ENCODE measurements around the gene WWP2.
"Not testable (repeated sequence)": the region's sequence is repeated elsewhere in the genome, so short reads cannot be mapped to it uniquely, and the experiment has no call there.

The WWP2 gene

DNA sequence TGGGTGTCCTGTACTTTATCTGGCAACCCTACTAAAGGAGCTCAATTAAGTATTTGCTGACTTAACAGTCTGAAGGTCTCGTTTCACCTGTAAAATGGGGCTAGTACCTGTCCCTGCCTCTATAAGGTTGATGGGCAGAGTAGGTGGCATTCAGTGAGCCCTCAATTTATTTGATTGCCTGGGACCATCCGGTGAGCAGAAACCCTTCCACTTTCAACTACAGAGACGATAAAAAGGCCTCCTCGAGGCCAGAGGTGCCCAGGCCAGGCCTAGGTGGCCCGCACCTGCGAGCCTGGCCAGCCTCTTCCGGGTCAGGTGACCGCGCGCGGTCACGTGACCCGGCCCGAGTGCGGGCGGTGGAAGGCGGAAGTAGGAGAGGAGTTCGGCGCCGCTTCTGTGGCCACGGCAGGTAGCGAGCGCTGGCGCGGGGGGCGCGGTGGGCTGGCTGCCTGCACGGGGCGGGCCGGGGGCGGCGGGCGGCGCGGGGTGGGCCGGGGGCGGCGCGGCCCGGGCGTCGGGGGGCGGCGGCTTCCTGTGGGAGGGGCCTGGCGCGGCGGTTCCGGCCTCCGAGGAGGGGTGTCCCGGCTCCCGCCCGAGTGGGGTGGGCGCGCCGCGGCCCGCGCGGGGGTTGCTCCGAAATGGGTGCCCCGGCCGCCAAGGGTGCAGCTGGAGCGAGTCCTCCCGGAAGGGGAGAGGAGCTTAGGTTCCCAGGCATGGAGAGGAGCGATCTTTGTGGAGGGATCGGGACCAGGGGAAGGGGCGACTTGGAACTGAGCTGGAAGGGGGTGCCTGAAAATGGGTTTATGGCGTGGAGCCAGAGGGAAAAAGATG lies at the start of gene WWP2:
Gene WWP2 (plus strand): TSS at position 350 of the 831 bp plus-strand sequence. CDS start 24,679 bp downstream, outside the sequence.
- DNase-seq (ENCODE audit: low spot score): peak; percentile 86

DNA sequence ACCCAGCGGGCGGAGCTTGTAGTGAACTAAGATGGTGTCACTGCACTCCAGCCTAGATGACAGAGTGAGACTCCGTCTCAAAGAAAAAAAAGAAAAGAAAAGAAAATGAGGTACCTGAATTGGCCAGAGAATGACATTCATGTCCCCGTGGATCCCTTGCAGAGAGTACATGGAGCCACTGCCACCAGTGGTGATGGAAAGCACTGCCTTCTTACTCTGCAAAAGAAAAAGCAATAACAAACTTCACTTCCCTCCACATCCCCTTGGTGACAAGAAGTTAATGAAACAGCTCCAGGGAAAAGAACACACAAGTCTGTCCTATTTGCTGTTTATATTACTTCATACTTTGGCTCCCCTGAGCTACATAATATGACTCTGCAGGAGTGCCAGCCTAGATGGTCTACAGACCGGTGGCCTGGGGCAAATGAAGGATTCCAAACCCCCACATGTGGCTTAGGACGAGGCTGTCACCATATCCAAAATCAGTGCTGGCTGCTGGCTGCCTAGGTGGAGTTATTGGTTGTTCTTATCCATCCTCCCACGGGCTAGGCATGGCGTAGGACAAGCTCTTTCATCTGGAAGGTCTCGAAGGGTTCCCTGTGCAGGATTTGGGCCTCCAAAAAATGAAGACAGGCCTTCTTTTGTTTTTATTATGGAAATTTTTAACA lies 49.1 kb upstream of the WWP2 start:
- no peak for DNase-seq (ENCODE audit: low spot score)

DNA sequence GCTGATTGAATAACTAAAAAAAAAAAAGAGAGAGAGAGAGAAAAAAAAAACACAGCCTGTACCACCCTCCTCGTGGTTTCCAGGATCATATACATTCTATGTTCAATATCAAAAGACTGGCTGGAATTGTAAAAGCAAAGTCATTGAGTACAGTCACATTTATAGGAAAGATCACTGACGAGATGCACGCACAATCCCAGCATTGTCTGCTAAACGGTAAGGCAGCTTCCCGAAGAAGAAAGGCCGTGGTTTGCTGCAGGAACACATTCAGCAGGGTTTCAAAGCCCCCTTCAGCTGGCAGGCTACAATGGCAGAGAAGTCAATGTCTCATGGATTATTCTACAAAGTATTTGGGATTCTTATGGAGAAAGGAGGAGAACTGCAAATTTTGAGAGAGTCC lies 45.1 kb upstream of the WWP2 start:
- no peak for DNase-seq (ENCODE audit: low spot score)

DNA sequence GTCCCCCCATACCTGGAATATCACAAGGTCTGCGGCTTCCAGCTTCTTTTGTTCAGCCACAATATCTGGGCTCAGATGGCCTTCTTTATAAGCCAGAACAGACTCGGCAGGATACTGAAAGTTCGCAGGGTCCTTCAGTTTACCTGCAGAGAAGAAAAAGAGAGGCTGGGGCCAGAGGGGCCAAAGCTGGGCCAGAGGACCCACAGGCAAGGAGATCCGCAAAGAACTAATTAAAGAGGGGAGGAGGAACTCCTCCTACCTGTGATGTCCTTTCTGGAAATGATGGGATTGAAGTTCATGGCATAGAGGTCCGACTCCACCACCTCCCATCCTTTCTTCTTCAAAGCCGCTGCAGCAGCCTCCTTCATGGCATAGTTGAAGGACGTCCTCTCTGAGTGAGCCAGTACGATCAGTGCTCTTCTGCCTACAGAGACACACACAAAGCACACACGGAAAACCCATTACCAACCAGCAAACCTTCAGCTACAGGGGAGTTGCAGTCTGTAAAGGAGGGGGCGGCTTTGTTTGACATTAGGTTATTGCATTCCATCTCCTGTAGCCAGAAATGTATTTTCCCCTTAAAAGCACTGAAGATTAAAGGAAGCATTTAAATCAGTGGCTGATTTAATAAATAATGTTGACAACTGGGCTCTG lies 43.9 kb upstream of the WWP2 start:
- no peak for DNase-seq (ENCODE audit: low spot score)

DNA sequence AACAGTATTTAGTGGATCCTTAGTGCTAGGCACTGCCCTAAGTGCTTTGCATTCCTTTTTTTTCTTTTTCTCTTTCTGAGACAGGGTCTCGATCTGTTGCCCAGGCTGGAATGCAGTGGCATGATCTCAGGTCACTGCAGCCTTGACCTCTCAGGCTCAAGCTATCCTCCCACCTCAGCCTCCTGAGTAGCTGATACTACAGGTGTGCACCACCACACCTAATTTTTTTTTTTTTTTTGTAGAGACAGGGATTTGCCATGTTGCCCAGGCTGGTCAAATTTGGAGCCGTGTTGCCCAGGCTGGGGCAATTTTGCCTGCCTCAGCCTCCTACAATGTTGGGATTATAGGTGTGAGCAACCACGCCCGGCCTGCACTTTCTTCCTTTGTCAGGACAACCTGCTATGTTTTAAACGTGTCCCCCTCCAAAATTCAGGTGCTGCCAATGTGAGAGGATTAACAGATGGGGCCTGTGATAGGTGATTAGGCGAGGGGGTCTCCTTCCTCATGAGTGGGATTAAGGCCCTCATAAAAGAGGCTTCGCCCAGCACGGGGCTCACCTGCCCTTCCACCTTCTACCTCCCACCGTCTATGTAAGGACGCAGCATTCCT lies 41.2 kb upstream of the WWP2 start:
- DNase-seq (ENCODE audit: low spot score): no peak

DNA sequence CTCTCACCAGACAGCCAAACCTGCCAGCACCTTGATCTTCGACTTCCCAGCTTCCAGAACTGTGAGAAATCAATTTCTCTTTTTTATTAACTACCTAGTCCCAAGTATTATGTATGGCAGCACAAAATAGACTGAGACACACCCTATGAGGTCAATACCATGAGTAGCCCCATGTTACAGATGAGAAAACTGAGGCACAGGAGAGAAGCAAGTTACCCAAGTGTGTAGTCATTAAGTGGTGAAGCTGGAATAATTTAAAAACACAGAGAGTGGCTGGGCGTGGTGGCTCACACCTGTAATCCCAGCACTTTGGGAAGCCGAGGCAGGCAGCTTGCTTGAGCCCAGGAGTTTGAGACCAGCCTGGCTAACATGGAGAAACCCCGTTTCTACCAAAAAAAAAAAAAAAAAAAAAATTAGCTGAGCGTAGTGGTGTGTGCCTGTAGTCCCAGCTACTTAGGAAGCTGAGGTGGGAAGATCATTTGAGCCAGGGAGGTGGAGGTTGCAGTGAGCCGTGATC lies 40.6 kb upstream of the WWP2 start:
- no peak for DNase-seq (ENCODE audit: low spot score)

DNA sequence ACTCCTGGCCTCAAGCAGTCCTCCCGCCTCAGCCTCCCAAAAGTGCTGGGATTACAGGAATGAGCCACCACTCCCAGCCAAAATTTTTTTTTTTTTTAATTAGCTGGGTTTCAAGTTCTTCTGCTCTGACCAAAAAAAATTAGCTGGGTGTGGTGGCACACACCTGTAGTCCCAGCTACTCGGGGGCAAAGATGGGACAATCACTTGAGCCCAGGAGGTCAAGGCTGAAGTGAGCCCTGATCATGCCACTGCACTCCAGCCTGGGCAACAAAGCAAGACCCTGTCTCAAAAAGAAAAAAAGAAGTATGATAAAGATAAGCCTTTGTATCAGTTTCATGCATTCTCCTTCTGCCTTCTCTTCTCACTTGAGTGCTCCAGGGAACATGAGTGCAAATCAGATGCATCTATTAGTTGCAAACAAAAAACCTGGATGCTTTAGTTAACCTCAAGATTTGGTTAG lies 37.7 kb upstream of the WWP2 start:
- DNase-seq (ENCODE audit: low spot score): no peak

DNA sequence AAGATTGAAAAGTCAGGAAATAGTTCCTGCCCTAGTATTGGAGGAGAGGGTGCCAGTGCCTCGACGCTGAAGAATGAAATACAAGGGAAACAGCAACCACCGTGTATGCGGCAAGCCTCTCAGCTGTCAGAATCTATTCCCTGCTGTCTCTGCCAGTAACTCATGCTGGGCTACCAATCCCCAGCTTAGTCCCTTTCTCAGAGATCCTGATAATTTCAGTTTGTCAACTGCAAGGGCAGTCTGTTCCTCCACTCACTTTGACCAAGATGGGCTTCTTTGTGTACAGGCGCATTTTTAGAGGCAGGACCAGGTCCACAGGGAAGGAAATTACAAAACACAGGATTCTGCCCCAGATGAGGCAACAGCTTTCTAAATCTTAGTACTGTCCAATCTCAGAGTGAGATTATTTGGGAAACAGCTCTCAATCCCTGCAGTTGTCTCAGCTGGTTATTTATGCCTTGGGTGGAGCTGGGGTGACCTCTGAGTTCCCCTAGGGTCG lies 37.1 kb upstream of the WWP2 start:
- no peak for DNase-seq (ENCODE audit: low spot score)

DNA sequence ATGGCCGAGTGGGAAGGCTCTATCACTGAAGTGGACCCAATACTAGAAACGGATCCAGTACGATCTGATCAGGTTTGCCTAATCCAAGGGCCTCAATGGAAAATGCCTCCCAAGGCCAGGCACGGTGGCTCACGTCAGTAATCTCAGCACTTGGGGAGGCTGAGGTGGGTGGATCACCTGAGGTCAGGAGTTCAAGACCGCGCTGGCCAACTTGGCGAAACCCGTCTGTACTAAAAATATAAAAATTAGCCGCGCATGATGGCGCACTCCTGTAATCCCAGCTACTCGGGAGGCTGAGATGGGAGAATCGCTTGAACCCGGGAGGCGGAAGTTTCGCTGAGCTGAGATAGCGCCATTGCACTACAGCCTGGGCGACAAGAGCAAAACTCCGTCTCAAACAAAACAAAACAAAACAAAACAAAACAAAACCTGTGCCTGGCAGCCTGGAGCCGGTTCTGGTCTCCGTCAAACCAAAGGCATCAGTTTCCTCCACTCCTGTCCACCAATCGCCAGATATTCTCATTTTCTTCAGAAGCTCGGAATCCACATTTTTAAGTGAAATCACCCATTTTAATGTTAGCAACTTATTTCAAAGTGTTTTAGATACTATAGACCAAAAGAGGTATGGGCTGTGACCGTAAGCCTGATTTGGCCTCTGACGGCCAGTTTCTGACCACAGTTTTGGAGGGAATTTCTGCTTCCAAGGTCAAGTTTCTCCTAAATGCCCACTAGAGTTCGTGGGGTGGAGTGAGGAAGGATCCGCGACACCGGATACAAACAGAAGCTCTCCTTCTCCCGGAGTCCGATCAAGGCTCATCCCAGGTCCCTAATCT lies 36.4 kb upstream of the WWP2 start:
- no peak for DNase-seq (ENCODE audit: low spot score)

DNA sequence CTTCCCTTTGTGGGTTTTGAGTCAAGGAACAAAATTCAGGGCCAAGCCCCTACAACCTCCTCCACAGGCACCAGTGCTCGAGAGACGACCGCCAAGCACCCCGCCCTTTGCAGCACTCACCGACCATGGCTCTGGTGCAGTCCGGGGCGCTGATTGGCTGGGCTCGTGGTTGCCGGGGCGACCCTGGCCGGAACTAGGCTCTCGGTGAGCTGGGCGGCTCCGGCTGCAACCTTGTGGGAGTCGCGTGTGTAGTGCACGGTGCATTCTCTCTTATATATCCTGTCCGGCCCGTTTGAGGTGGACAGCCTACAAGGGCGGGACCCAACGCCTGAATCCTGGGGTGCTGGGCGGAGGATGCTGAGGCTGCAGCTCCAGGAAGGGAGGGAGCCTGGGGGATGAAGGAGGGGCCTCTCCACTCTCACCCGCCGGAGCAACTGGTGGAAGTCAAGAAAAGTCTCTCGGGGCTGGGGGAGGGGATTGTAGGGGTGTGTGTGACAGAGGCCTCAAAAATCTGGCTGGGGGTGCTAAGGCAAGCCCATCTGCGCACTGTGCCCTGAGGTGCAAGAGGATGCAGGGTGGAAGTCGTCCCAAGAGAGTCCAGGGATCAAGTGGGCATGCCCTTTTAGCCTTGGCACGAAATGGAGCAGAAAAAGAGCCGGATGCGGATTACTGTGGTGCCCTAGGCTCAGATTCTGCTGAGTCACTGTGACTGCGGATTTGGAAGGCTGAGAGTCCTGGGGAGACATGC lies 35.6 kb upstream of the WWP2 start, which contains the start of gene NQO1:
Gene NQO1 (minus strand): TSS at position 248 of the 748 bp plus-strand sequence. CDS start 121 bp downstream, at position 127.
- peak; percentile 93 for DNase-seq (ENCODE audit: low spot score)

DNA sequence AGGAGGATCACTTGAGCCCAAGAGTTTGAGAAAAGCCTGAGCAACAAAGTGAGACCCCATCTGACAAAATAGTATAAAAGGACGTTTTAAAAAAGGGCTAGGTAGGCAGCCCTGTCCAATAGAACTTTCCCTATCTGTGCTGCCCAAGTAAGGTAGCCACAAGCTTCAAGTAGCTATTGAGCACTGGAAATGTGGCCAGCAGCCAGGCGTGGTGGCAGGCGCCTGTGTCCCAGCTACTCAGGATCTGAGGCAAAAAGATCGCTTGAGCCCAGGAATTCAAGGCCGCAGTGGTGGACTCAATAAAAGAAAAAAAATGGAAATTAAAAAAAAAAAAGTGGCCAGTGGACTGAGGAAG lies 34.2 kb upstream of the WWP2 start:
- no peak for DNase-seq (ENCODE audit: low spot score)

DNA sequence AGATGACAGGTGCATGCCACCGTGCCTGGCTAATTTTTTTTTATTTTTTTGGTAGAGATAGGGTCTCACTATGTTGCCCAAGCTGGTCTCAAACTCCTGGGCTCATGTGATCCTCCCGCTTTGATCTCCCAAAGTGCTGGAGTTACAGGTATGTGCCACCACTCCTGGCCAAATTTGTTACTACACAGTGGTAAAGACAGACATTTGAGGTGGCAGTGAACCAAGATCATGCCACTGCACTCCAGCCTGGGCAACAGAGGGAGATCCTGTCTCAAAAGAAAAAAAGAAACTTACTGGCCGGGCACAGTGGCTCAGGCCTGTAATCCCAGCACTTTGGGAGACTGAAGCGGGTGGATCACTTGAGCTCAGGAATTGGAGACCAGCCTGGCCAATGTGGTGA lies 33.1 kb upstream of the WWP2 start:
- DNase-seq (ENCODE audit: low spot score): not testable (repeated sequence)

DNA sequence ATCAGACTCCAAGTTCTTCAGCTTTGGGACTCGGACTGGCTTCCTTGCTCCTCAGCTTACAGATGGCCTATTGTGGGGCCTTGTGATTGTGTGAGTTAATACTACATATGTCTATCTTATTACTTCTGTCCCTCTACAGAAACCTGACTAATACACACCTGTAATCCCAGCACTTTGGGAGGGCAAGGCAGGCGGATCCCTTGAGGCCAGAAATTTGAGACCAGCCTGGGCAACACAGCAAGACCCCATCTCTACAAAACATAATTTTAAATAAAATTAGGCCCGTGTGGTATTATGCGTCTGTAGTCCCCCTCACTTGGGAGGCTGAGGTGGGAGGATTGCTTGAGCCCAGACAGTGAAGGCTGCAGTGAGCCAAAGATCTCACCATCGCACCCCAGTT lies 30.9 kb upstream of the WWP2 start:
- DNase-seq (ENCODE audit: low spot score): not testable (repeated sequence)

DNA sequence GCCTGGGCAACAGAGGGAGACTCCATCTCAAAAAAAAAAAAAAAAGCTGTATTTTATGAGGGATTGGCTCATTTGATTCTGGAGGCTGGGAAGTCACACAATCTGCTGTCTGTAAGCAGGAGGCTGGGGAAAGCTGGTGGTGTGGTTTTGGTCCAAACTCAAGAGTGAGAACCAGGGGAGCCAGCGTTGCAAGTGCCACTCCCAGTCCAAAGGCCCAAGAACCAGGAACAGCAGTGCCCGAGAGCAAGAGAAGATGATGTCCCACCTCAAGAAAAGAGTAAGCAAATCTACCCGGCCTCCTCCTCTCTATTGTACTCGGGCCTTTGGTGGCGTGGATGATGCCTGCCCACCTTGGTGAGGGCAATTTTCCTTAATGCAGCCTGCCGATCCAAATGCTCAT lies 30.0 kb upstream of the WWP2 start:
- no peak for DNase-seq (ENCODE audit: low spot score)

DNA sequence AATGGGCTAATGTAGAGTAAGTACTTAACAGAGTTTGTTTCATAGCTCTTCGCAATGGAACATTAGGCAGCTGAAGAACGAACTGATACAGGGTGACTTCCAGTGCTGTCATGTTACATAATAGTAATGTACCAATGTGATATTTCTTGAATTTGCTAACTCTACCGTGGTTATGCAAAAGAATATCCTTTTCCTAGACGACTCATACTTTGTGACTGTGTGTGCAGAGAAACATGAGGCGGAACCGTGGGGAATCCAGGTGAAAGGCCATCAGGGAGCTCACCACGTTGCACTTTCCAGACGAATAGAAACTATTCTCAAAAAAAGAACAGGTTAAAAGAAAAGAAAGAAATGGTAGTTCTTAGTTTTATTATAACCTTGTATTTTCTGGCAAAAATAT lies 20.6 kb upstream of the WWP2 start:
- no peak for DNase-seq (ENCODE audit: low spot score)

DNA sequence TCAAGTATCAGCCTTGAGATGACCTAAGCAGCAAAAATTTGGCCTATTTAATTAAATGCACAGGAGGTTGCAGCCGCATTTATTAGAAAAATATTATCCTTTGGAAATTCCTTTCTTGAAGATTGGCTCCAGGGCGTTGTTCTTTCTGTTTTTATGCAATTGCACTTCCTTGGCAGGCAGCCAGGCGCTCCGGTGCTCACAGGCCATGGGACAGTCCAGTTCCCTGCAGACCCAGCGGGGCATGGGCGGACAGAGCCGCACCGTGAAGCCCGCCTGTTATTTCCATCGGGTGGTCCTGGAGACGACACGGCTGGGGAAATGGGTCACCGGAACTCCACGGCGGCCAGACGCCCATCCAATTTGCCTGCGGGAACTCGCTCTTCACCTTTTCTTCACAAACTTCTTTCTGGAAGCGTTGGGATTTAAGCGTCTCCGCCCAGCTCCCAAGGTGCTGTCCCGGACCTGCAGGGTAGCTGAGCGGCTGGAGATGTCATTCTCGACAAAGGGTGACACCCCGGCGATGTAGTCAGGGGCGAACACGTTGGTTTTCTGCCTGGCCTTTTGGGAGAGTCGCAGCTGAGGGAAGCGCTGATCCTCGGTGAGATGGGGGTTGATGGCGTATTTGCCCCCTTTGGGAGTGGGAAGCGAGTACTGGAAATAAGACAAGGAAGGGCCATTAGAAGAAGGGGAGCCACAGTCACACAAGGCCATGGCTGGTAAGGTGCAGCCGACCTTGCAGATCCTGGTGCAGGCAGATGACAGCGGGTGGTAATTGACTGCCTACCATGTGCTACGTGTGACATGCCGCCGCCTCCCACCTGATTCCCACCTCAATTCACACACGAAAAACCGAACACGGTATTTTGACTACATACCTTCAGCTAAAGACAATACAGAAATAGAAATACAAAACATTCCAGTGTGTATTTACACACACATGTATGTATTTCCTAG lies 19.9 kb upstream of the WWP2 start:
- no peak for DNase-seq (ENCODE audit: low spot score)

DNA sequence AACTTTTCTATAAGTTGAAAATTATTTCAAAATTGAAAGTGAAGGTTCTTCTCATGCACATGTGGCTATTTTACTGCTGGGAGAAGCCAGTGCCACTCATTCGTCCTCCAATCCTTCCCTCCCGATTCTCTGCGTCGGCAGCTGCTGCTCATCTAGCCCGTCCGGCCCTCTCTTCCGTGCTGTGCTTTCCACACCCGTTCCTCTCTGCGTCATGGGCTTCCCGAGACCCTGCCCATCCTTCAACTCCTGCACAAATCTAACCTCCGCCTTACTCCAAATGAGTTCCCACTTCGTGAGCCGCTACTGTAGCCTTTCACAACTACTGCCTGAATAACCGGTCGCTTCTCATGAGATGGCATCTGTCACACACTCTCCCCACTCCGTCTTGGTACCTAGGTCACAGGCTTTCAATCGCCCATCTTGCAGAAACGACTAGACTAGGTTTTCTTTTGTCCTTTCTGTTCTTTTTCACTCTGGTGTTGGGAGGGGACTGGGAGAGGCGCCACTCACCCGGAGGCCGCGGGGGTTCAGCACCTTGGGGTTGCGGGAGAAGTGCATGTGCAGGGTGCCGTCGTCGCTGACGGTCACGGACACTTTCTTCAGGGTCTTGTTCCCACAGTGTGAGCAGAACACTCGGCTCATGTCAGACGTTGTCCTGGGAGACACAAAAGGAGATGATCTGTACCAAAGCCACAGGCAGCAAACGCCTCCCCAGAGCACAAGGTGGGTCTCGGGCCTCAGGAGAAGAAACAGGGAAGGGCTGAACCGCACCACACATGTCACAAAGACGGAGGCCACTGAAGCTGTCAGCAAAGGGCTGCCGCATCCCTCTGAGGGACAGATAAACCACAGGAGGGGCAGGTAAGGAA lies 17.5 kb upstream of the WWP2 start:
- no peak for DNase-seq (ENCODE audit: low spot score)

DNA sequence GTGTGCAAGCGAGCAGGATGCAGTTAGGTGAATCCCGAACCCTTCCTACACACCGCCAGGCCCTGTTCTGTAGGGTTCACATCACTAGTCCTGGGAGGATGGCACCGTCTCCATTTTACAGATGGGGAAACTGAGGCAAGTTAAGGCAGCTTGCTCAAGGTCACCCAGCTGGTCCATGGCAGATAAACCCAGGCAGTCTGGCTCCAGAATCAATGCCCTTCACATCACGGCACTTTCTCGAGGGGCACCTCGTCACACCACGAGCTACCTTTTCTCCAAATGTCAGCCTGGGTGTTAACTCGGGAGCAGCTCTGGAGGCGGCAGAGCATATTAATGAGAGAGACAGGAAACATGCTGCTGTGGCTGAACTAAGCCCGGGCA lies 16.9 kb upstream of the WWP2 start:
- no peak for DNase-seq (ENCODE audit: low spot score)

Data from AG08396 (cell line).